K562 (cell line): ENCODE data around the gene MIX23. TPM values are rescaled to one million over a fixed set of nuclear protein-coding genes. Genes with fewer than 3 reads are reported as not detected.

Source experiments
- ASH1L ChIP-seq: fragments of 450-650 bp; IDR thresholded peaks from 2 replicates; pipeline ENCODE4 v1.6.1; 2018; ENCODE audit warnings: borderline replicate concordance, mild to moderate bottlenecking, low read depth; ENCODE audit not compliant: partially characterized antibody
- CTBP1 ChIP-seq: fragments of 450-650 bp; IDR thresholded peaks from 2 replicates; pipeline ENCODE4 v1.6.1; 2016; ENCODE audit warnings: borderline replicate concordance
- E2F1 ChIP-seq: sonication (generic); formaldehyde crosslinking; IDR thresholded peaks from 2 replicates; pipeline ENCODE4 v1.8.1; 2023; ENCODE audit warnings: mild to moderate bottlenecking, missing genetic modification reagents, moderate library complexity
- EGR1 ChIP-seq: fragments of 450-650 bp; conservative IDR thresholded peaks from 2 replicates; pipeline ENCODE4 v1.6.1; 2017; ENCODE audit warnings: mild to moderate bottlenecking
- ELF2 ChIP-seq: fragments of 250-450 bp; sonication (Bioruptor Pico); IDR thresholded peaks from 2 replicates; pipeline ENCODE4 v1.5.0; 2021; ENCODE audit warnings: mild to moderate bottlenecking
- KAT8 ChIP-seq: fragments of 450-650 bp; IDR thresholded peaks from 2 replicates; pipeline ENCODE4 v1.6.1; 2016; ENCODE audit warnings: low read depth, mild to moderate bottlenecking
- MAX ChIP-seq: sonication (generic); formaldehyde crosslinking; IDR thresholded peaks from 2 replicates; pipeline ENCODE4 v1.9.0; 2022; ENCODE audit warnings: mild to moderate bottlenecking, missing genetic modification reagents
- POLR2AphosphoS5 ChIP-seq: IDR thresholded peaks from 2 replicates; pipeline ENCODE4 v1.6.1; 2011; ENCODE audit warnings: mild to moderate bottlenecking, low read depth, low read length, moderate library complexity; ENCODE audit not compliant: control insufficient read depth, insufficient read depth
- SAFB2 ChIP-seq: fragments of 200-400 bp; formaldehyde crosslinking; IDR thresholded peaks from 2 replicates; pipeline ENCODE4 v1.6.1; 2018; ENCODE audit warnings: borderline replicate concordance, low read length, low read depth, moderate library complexity; ENCODE audit not compliant: severe bottlenecking
- TRIM25 ChIP-seq: fragments of 450-650 bp; IDR thresholded peaks from 2 replicates; pipeline ENCODE4 v1.7.0; 2016; ENCODE audit warnings: borderline replicate concordance
- WHSC1 ChIP-seq: IDR thresholded peaks from one replicate; pipeline ENCODE4 v1.6.1; 2012; ENCODE audit warnings: low read length, control low read depth, inconsistent platforms
- ZNF134 ChIP-seq: fragments of 250-450 bp; sonication (Bioruptor Pico); conservative IDR thresholded peaks from 2 replicates; pipeline ENCODE4 v1.4.0; 2020
- ZNF318 ChIP-seq, 2 experiments: fragments of 450-650 bp; IDR thresholded peaks; 2 replicates each; pipeline ENCODE4 v1.6.1; 2016; ENCODE audit warnings: mild to moderate bottlenecking in 2 of 2, borderline replicate concordance in 1 of 2, low read depth in 1 of 2, moderate library complexity in 1 of 2
- polyA plus RNA-seq, 8 experiments: library from polyadenylated mRNA; depleted of rRNA in 4 of 8; stranded (reverse) in 5 of 8; unstranded in 3 of 8; fragments of >200 nt; fragmentation: Nextera tagmentation in 2 of 8; fragmentation: Illumina TruSeq in 1 of 8; extraction: Ambion mirVana in 2 of 8; extraction: Trizol in 1 of 8; gene quantifications; 2 replicates each; pipeline versions ENCODE4 v1.2.1 to v1.2.3, GENCODE V29; 2011 to 2014; ENCODE audit warnings: inconsistent platforms in 1 of 8, missing spikeins in 1 of 8
- total RNA-seq, 7 experiments: library from RNA; depleted of rRNA in 6 of 7; stranded (reverse); fragments of >200 nt in 6 of 7; fragmentation: Illumina TruSeq in 2 of 7; extraction: Trizol in 2 of 7; gene quantifications; 2 replicates each; pipeline versions ENCODE4 v1.2.1 to v1.2.3, GENCODE V29; 2011 to 2021; ENCODE audit warnings: low replicate concordance in 1 of 7

The MIX23 gene
- total and polyA plus RNA-seq, 9 of the 15 experiments (the other 6 are each of a cell fraction or from before 2014, with no cell fraction given): 45.5 to 185 (median 106) TPM

- TF ChIP-seq WHSC1 (no peak), ELF2 (CRISPR knock-in tag) (no peak), E2F1 (no peak), POLR2AphosphoS5 (peak; percentile 51; the same call in 1 of the 2 replicates), ASH1L (no peak), EGR1 (peak; percentile 60; the same call in 1 of the 2 replicates), ZNF134 (CRISPR knock-in tag) (no peak), TRIM25 (no peak), SAFB2 (no peak), KAT8 (no peak), MAX (CRISPR knock-in tag) (peak; percentile 83), CTBP1 (peak; percentile 90), ZNF318 (IDR thresholded peaks at IDR 0.05; ENCODE audit: borderline replicate concordance in 1 of 2, low read depth in 1 of 2) (no peak)
Observed at GRCh38 chr3:122383771-122384697, 1.0 kb upstream of the MIX23 start, which contains the start of gene FAM162A (continued).
